ENCODE measurements around the gene VEGFB.

VEGFB gene

DNA sequence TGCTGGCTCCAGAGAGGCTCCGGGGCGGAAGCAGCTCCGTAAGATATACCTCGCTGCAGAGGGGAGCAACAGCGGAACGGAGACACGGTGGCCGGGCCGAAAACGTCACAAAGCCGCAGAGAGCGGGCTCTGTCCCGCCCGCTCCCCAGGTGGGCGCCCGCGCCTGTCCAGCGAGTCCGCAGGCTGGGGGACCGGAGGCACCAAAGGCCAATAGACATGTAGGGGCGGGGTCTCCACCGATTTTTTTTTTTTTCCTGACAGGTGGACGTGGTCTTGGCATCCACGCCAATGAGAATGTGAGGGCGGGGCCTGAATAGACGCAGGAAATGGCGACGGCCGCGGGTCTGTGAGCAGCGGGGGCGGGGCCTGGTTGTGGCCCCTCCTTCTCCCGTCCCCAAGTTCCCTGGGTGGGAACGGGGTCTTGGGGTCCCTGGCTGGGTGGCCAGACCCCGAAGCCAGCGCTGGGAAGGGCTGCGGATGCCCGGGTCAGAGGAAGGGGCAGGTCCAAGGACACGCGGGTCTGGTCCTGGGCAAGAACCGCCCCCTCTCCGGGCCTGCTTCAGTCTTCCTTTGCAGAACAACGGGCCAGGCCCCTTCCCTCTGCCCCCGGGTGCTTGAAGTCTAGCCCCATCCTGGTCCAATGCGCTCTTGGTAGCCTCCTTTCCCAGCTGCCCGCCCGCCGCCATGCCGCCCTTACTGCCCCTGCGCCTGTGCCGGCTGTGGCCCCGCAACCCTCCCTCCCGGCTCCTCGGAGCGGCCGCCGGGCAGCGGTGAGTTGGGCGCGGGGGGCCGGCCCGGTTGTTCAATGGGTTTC, 4.0 kb upstream of the VEGFB start, which contains the start of gene DNAJC4:
DNAJC4 (plus strand) TSS at position 378 of the 814 bp plus-strand sequence; CDS start at position 685, 307 bp downstream.
- DNase-seq (ENCODE audit: low spot score) (peak; percentile 73), FAIRE-seq (peak; percentile 38)

DNA sequence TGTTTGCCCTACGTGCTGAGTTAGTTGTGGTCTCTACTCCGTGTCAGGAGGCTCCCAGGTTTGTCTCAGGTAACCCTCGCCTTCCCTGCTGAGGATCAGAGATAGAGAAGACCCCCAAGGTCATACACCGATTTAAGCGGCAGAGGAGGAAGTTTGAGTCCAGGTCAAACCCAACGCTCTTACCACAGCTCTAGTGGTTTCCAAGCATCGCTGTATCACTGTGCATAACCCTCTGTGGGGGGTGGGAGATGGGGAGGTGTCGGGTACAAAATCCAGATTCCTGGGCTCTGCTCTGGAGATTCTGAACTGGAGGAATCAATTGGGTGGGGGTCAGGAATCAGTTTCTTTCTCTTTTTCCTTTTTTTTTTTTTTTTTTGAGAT, 3.4 kb upstream of the VEGFB start:
- no peak for DNase-seq (ENCODE audit: low spot score)
- no peak for FAIRE-seq

DNA sequence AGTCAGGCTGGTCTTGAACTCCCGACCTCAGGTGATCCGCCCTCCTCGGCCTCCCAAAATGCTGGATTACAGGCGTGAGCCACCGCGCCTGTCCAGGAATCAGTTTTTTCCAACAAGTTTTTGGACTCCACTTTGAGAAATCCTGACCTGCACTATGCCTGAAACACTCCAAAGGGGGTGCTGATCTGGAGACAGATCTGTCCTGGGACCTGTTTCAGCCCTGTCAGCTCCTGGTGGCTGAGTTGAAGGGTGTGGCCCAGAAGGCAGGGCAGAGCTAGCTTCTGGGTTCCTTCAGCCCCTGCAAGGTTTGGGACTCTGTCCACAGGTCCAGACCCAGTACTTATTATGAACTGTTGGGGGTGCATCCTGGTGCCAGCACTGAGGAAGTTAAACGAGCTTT, 2.8 kb upstream of the VEGFB start:
- FAIRE-seq, result no peak
- no peak for DNase-seq (ENCODE audit: low spot score)

DNA sequence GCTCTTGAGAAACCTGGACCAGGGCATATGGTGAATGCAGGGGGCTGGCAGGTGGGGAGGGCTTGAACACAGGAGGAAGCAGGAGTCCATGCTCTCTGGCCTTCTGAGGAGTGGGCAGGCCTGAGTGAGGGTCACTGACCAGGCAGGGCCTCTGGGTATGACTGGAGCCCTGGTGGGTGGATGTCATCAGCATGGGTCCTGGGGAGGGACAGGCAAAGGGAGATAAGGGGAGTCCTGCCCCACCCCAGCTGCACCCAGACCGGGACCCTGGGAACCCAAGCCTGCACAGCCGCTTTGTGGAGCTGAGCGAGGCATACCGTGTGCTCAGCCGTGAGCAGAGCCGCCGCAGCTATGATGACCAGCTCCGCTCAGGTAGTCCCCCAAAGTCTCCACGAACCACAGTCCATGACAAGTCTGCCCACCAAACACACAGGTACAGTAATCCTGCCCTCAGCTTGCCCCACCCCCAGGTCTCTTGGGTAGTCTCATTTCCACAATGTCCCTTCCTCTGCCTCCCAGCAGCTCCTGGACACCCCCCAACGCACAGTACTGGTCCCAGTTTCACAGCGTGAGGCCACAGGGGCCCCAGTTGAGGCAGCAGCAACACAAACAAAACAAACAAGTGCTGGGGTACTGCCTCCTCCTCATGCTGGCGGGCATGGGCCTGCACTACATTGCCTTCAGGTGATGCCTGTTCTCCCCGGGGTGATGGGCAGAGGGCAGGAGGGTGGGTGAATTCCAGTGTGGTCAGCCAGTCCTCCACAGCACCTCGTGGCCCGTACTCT, 2.0 kb upstream of the VEGFB start:
- DNase-seq (ENCODE audit: low spot score), result no peak
- FAIRE-seq, result no peak

DNA sequence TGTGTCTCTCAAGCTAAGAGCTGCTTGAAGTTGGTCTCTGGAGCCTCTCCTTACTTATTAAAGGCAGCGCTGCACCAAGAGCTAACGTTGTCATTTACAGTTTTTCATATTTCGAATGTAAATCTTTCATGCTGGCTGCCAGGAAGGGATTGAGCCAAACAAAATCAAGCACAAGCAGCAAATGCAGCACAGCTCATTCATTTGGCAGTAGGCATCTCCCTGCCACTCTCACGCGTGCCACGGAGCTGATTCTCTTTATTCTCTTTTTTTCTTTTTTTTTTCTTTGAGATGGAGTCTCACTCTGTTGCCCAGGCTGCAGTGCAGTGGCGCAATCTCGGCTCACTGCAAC, 1.4 kb upstream of the VEGFB start:
- DNase-seq (ENCODE audit: low spot score), result no peak
- FAIRE-seq, result no peak

DNA sequence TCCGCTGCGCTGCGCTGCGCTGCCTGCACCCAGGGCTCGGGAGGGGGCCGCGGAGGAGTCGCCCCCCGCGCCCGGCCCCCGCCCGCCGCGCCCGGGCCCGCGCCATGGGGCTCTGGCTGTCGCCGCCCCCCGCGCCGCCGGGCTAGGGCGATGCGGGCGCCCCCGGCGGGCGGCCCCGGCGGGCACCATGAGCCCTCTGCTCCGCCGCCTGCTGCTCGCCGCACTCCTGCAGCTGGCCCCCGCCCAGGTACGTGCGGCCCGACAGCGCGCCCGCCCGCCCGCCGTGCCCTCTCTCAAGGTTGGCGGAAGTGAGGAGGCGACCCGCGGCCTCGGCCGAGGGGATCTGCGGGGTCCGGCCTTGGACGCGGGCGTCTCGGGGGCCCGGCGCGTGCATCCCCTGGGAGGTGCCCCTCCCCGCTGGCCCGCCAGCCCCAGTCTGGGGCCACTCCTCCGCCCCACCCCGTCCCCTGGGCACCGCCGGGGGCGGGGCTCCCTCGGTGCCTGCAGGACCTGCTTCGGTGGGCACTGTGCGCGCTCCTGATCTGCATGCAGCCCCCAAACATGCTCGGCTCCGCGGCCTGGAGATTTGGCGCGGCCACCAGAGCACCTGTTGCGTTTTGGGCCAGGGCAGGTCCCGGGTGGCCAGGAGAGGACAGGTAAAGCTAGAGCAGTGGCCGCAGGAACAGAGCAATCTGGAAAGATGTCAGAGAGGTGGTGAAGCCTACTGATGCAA, 429 bp downstream of the VEGFB start:
- FAIRE-seq (no peak), DNase-seq (ENCODE audit: low spot score) (no peak)

DNA sequence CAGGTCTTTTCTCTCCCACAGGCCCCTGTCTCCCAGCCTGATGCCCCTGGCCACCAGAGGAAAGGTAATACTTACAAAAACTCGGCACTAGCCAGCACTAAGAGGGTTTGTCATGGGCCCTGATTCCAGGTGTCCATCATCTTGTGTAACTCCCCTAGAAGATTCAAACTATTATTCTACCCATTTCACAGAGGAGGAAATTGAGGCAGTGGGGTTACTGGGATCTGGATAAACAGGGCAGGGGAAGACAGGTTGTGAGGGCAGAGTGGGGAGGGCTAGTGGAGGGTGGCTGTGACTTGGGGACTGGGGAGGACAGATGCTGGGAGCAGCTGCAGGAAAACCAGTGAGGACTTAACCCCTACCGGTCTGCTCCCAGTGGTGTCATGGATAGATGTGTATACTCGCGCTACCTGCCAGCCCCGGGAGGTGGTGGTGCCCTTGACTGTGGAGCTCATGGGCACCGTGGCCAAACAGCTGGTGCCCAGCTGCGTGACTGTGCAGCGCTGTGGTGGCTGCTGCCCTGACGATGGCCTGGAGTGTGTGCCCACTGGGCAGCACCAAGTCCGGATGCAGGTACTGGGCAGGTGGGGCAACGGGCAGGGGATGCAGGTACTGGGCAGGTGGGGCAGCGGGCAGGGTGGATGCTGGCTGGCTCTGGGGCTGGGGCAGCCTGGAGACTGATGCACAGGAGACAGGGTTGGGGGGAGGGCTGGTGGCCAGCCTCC, 1.2 kb downstream of the VEGFB start:
- FAIRE-seq, result no peak
- DNase-seq (ENCODE audit: low spot score), result no peak

DNA sequence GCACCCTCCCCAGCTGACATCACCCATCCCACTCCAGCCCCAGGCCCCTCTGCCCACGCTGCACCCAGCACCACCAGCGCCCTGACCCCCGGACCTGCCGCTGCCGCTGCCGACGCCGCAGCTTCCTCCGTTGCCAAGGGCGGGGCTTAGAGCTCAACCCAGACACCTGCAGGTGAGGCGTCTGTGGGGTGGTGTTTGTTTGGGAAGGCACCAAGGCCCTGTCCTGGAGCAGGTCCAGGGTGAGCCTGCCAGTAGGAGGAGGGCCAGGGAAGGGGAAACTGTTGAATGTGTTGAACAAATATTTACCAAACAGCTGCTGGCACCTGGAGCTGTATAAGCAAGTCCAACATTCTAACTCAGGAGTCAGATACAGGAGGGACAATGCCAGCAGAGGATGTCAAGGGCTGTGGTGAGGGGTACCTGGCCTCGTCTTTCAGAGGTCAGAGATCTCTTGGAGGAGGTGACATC, 3.1 kb downstream of the VEGFB start:
- FAIRE-seq, result no peak
- no peak for DNase-seq (ENCODE audit: low spot score)

DNA sequence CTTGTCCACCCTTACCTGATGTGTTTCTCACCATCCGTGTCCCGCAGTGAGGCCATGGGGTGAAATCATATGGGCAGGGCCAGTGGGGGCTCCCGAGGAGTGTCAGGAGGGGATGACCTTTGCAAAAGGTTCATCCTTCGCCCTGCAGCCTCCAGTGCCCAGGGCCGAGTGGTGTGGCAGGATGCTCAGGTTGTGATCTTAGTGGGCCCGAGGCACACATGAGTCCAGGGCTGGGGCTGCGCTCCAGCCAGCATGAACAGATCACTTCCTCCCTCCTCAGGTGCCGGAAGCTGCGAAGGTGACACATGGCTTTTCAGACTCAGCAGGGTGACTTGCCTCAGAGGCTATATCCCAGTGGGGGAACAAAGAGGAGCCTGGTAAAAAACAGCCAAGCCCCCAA, 3.7 kb downstream of the VEGFB start:
- FAIRE-seq (no peak), DNase-seq (ENCODE audit: low spot score) (no peak)

DNA sequence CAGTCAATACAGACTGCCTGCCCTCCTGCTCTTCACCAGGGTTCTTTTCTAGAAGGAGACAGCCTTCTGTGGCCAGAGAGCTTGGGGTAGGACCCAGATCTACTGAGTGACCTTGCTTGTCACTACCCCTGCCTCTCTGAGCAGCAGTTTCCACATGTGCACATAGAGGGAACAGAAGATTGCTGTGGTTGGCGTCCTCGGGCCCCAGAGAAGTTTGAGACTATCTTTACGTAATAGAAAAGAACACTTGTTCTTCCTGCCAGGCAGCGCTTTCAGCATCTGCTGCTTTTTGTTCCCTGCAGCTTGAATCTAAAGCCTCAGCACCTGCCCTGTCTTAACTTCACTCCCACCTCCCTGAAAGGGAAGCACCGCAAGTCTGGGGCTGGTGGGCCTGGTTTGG, 4.6 kb downstream of the VEGFB start:
- FAIRE-seq (no peak), DNase-seq (ENCODE audit: low spot score) (no peak)

DNA sequence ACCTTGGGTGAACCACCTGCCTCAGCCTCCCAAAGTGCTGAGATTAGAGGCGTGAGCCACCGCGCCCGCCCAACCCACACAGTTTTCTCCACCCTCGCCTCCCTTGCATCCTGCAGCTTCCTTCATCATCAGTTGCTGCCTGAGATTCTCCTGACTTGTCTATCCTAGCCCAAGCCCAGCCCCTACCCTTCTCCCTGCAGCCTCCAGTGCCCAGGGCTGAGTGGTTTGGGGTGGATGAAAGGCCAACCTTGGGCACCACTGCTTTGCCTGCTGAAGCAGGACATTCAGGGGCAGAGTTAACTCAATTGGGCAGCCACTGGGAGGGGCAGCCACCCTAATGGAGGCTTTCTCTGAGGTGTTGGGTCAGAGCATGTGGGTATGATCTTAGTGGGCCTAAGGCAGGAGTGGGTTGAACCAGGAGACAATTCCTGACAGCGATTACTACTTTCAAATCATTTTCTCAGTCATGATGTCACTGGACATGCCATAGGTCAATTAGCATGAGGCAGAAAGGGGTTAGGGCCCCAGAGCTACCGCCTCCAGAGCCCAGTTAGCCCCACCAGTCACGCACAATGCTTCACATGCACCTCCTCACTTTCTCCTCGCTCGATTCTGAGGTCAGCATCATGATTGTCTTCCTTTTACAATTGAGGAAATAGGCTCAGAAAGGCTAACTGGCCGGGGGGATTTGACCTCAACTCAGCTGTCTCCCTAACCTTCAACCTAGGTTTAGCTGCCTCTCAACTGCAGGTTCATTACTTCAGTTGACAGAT, 5.5 kb downstream of the VEGFB start:
- DNase-seq (ENCODE audit: low spot score) (no peak), FAIRE-seq (no peak)

DNA sequence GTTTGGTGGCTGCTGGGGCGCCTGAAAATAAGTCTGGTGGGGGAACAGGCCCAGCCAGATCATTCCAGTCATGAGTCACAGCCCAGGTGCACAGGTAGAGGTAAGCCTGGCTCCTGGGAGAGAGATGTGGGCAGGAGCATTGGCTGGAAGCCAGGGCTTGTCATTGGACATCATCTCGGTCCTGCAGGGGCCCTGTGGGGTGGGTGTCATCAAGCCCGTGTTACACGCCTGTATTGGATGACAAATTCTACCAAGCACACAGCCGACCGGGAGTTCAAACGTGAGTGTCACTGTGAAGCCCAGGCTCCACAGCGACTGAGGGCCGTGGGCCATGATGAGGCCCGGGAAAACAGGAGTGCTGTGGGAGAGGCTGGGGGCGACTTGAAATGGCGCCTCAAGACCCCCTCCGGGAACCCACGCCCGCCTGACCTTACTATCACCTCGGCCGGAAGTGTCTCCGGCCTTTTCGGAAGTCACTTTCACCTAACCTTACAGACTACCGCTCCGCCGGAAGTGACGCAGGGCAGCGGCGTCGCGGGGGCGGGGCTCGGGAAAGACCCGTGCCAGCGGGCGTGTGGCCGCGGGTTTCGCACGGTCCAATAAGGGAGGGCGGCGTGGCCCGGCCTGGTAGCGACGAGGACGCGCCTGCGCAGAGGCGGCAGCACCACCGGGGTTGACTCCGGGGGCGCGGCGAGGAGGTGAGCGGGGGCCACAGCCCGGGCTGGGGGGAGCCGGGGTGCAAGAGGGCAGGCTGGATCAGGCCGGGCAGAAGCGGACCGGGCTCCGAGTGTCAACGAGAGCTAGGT, 6.3 kb downstream of the VEGFB start, which contains the start of gene FKBP2:
FKBP2 (plus strand) TSS at position 661 of the 806 bp plus-strand sequence. CDS start 1,293 bp downstream, outside the sequence.
- FAIRE-seq (no peak), DNase-seq (ENCODE audit: low spot score) (peak; percentile 88)

DNA sequence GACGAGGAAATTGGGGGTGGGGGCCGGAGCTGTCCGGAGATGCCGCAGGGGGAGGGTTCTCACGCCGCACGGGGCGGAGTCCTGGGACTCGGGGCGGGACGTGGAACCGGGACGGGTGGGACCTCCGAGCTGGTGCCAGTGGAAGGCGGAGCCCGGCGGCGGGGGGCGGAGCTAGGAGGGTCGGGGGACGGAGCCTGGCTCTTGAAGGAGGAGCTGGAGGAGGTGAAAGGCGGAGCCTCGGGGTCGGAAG, 6.8 kb downstream of the VEGFB start:
- no peak for DNase-seq (ENCODE audit: low spot score)
- FAIRE-seq, result no peak

DNA sequence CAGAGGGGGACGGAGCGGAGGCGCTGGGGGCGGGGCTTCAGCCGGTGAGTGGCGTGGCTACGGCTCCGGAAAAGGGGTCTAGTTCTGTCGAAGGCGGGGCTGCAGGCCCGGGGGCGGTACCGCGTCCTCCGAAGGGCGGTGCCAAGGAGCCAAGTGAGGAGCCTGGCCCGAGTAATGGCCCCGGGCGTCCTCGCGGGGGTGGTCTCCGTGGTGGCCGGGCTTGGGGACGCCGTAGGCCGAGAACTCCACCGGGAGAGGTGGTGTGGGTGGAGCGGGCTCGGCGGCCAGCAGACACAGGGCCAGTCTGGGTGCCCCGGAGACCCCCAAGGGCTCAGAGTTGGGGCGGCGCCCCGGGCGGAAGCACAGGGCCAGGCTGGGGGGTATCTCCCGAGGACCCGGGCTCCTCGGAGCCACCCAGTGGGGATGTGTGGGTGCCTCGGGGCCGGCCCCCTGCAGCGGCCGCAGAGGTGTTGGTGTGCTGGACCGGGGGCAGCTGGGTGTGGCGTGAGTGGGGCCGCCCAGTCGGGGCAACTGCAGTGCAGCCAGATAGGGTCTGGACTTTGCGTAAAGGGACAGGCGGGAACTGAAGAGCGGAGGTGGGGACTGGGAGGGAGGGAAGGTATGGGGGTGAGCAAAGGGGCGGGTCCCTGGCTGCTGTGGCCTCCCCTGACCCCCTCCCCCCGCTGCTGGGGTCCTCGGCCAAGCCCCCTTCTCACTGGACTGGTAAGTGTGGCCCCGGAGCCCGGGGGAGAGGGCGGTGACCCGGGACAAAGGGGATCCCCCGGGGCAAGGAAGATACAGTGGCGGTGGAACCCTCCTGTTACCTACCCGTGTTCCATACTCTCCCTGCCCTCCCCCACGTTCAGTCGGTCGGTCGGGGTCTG, 7.3 kb downstream of the VEGFB start:
- DNase-seq (ENCODE audit: low spot score) (peak; percentile 95), FAIRE-seq (peak; percentile 72)

DNA sequence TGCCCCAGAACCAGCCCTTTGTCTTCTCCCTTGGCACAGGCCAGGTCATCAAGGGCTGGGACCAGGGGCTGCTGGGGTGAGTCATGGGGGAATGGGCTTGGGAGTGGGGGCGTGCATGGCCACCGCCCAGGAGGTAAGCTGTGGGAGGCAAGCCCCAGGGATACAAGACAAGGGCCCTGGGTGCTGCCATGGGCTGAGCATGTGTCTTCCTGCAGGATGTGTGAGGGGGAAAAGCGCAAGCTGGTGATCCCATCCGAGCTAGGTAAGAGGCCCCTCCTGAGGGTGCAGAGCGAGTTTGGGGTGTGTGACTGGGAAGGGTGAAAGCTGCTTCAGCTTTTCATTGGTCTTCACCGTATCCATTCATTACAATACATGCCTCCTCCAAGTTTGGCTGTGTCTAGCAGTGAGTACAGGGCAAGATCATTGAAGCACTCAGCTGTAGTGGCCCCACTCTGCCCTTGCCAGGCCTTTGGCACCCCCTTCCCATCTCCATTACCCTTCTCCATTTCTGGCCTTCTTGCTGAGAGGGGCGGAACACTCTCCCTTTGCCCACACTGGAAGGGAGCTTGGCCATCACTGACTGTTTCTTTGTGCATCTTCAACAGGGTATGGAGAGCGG, 9.0 kb downstream of the VEGFB start:
- FAIRE-seq (no peak), DNase-seq (ENCODE audit: low spot score) (no peak)

DNA sequence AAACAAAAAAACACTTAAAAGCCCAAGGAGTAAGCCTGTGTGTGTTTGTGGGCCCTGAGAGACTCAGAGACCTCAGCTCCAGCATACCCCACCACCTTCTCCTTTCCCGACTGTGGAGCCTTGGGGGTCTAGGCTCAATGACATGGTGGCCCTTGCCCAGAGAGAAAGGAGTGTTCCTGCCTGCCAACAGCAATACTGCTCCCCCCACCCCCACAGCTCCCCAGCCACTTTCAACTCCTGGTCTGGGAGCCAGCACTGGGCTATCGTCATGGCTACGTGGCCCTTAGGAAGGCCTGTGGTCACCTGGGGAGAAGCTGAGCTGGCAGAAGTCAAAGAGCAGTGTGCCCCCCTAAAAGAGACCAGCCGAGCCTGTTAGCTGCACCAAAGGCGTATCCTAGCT, 9.7 kb downstream of the VEGFB start:
- DNase-seq (ENCODE audit: low spot score) (no peak), FAIRE-seq (no peak)

DNA sequence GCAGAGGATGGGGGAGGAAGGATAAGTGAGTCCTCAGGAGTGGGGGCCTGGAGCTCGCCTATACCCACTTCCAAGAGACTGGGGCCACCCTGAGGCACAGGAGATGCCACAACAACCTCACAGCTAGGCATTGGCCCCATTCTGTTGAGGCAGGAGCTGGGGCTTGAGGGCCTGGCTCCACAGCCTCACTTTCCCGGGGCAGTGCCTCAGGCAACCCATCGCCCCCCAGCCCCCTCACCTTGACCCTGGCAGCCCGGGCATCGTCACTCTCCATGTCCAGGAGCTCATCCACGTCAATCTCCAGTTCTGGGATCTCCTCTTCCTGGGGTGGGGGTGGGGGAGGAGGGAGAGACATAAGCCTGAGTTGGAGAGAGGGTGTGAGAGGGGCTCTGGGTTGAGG, 10.6 kb downstream of the VEGFB start:
- DNase-seq (ENCODE audit: low spot score) (no peak), FAIRE-seq (no peak)

DNA sequence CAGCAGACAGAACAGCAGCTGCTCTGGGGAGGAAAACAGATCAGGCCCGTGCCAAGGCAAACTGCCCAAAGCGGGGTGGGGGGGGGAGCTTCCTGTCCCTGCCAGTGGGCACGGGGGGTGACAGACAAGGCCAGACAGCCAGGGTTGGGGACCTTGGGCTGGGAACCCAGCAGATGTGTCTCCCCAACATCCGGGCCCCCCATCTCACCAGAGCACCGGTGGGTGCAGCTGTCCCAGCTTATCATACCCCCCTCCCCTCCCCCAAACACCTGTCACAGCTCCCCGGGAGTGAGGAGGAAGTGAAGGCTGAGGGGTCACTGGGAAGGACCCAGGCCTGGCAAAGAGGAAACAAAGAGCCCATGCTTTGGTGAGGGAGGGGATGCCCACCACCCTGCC, 11.0 kb downstream of the VEGFB start:
- no peak for FAIRE-seq

More for the DNA sequence above, 11.0 kb downstream of the VEGFB start:
- no peak for DNase-seq (ENCODE audit: low spot score)

Measured in RCC 7860 (cell line).